SKM-1 (cell line): Measurements from ENCODE around the gene RAD17.
"Not testable (repeated sequence)": the region's sequence is repeated elsewhere in the genome, so short reads cannot be mapped to it uniquely, and the experiment has no call there.

ENCODE experiments used
- DNase-seq: peaks from one replicate; lab custom pipeline; 2025; ENCODE audit not compliant: unreplicated experiment; lab: John Stamatoyannopoulos, UW

The RAD17 gene

GRCh38 chr5:69454460-69455249 is 85.0 kb downstream of the RAD17 start:
- no peak for DNase-seq

DNA sequence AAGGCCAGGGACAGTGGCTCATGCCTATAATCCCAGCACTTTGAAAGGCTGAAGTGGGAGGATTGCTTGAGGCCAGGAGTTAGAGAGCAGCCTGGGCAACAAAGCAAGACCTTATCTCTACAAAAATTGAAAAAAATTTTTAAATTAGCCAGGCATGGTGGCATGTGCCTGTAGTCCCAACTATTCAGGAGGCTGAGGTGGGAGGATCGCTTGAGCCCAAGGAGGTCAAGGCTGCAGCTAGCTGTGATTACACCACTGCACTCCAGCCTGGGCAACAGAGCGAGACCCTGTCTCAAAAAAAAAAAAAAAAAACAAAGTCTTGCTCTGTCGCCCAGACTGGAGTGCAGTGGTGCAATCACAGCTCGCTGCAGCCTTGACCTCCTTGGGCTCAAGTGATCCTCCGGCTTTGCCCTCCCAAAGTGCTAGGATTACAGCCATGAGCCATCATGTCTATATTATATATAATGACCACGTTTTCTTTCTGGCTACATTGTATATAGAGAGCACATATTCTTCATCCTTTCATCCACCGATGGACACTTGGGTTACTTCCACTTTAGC is 85.9 kb downstream of the RAD17 start:
- DNase-seq, result not testable (repeated sequence)

GRCh38 chr5:69462170-69462569 is 92.6 kb downstream of the RAD17 start:
- no peak for DNase-seq
